ENCODE measurements around the gene PDE9A.

The PDE9A gene

GRCh38 chr21:42745511-42746239 is 92.3 kb downstream of the PDE9A start:
- DNase-seq = no peak

DNA sequence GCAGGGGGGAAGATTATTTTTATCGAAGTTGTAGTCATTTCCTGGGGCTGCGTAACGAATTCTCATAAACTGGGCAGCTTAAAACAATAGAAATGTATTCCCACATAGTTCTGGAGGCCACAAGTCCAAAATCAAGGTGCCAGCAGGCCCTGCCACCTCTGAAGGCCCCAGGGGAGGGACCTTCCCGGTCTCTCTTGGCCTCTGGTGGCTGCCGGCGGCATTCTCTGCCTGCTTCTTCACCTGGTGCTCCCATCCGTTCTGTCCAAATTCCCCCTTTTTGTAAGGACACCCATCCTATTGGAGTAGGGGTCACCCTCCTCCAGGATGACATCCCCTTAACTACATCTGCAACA is 92.8 kb downstream of the PDE9A start:
- DNase-seq = no peak

- no peak for DNase-seq
Observed at GRCh38 chr21:42746593-42747275, 93.3 kb downstream of the PDE9A start.

- DNase-seq = no peak
Observed at GRCh38 chr21:42747276-42747701, 93.9 kb downstream of the PDE9A start.

DNA sequence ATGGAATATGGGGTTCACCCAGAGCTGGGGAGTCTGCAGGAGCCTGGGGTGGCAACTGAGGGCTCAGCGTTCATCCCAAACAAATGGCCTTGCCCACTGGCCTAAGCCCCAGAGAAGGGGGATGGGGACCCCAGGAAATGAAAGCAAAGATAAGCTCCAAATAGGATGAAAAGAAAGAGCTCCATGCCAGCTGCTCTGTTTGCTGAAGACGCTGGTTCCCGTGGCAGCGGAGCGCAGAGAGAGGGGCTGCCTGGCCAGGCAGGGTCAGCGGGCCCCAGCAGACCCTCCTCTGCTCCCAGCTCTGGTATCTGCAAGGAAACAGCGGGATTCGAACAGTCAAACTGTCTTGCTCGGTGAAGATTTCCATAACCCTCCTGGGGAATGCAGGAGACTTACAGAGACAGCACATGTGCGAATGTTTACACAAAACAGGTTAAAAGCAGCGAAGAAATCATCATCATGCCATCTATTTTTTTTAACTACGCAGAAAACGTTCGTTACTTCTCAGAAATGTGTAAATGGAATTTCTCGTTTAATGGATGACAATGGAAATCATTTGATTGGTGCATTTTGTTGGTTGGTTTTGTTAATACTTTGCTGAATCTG is 94.4 kb downstream of the PDE9A start:
- DNase-seq = no peak

GRCh38 chr21:42748620-42749176 is 95.3 kb downstream of the PDE9A start:
- no peak for DNase-seq

DNA sequence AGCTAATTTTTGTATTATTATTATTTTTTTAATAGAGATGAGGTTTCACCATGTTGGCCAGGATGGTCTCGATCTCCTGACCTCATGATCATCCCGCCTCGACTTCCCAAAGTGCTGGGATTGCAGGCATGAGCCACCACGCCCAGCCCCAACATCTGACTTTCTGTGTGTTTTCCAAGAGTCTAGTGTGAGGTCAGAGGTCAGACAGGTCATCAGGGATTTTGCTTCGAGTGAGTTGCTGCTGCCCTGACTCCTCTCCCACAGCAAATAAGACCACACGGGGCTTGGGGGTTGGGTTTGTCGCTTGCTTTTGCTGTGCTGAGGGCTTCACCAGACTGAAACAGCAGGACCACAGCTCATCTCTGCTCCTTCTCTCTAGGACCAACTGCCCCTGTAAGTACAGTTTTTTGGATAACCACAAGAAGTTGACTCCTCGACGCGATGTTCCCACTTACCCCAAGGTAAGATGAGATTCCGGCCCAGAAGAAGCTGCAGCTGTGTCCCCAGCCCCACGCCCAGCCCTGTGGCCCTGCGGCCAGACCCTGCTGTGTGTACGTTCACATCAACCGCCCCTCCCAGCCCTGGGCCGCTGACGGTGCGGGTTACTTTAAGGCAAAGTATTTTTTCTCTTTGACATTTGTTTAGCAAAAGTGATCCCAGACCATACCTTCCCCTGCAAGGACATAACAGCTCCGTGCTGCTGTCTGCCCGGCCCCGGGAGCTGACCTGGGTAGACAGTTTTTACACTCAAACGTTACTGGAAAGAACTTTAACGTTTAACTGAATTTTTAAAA is 97.5 kb downstream of the PDE9A start:
- no peak for DNase-seq

DNA sequence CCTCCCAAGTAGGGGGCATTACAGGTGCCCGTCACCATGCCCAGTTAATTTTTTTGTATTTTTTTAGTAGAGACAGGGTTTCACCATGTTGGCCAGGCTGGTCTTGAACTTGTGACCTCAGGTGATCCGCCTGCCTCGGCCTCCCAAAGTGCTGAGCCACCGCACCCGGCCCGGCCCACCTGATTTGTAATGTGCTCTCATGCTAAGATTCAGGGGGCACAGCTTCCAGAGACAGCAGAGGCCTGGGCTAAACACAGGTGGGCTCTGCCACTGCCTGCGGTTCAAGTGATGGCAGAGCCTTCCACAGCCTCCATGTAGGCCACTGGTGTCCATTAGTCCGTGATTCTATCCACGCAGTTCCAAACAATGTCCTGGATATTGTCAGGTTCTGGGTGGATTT is 98.4 kb downstream of the PDE9A start:
- no peak for DNase-seq

- DNase-seq = no peak
Observed at GRCh38 chr21:42753804-42754203, 100.4 kb downstream of the PDE9A start.

GRCh38 chr21:42754270-42754933 is 101.0 kb downstream of the PDE9A start:
- DNase-seq = no peak

GRCh38 chr21:42755031-42755665 is 101.7 kb downstream of the PDE9A start:
- no peak for DNase-seq

DNA sequence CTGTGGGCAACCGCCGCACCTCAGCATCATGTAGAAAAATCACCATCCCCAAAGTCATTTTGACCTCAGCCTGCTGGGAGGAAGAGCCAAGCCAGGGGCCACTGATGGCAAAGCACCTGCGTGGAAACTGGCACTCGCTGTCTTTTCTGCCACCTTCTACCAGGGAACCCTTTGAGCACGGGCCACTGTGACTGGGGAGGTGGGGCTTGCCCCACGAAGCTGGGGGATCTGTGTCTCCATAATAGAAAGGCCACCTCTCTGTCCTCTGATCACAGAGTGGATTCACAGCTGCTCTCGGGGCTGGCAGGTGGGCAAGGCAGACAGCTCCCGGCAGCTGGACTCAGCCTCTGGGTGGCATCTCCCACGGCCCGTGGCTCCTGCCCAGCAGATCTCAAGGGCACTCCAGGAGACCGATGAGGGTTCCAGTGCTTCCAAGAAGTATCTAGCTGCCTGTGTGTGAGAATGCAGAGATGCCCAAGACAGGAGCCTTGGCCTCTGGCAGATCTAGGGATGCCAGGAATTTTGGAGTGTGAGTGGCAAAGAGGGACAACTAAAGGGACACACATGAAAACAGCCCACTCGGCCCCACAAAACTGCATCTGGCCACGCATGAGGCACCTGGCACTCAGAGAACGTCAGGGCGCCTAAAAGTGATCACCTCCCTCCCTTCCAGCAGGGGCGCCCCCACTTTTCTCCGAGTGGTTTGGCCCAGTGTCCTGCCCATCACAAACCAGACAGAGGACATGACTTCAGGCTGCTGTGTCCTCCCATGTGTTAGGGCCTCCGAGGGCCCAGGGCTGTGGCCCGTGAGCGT is 102.6 kb downstream of the PDE9A start:
- no peak for DNase-seq

GRCh38 chr21:42756580-42757250 is 103.3 kb downstream of the PDE9A start:
- no peak for DNase-seq

DNA sequence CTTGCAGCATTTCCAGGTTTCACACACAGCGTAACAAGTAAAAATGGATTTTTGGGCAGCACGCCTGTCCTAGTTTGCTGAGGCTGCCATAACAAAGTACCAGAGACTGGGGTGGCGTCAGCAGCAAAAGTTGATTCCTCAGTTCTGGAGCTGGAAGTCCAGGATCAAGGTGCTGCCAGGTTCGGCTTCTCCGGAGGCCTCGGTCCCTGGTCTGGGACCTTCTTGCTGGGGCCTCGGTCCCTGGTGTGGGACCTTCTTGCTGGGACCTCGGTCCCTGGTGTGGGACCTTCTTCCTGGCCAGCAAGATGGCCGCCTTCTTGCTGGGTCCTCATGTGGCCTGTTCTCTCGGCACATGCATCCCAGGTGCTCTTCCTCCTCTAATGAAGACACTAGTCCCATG is 104.0 kb downstream of the PDE9A start:
- DNase-seq = no peak

DNA sequence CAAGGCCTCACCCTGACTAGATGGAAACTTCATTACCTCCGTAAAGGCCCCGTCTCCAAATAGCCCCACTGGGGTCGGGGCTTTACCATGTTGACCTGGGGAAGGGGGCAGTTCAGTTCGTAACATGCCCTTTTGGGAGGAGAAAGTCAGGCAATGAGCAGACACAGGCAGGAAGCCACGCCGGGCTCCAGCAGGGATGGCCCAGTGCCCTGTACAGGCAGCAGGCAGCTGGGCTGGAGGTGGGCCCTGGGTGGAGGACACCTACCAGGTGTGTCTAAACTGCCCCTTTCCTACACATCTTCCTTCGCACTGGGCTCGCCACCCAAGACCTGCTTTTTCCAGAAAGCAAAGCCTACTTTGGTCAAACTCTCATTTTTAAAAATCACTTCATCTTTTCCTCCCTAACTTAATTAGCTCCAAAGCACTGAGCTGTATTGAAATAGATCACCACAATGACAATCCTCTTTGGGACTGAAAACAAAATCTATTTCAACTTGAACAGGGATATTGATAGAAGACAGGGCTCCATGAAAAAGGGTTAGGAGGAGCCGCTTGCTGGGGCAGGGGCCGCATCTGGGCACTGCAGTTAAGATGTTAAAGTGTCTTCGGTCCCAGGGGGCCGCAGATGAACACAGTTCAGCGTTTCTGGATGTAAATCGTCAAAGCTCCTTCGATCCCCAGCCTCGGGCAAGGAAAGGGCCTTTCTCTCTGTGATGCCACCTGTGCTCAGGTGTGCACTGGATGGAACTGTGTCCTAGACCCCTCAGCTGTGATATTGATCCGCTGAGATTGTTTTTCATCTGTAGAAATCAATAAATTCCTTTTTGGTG is 104.6 kb downstream of the PDE9A start:
- DNase-seq = no peak

- DNase-seq = no peak
Observed at GRCh38 chr21:42758721-42759593, 105.5 kb downstream of the PDE9A start.

GRCh38 chr21:42759594-42759927 is 106.1 kb downstream of the PDE9A start:
- no peak for DNase-seq

DNA sequence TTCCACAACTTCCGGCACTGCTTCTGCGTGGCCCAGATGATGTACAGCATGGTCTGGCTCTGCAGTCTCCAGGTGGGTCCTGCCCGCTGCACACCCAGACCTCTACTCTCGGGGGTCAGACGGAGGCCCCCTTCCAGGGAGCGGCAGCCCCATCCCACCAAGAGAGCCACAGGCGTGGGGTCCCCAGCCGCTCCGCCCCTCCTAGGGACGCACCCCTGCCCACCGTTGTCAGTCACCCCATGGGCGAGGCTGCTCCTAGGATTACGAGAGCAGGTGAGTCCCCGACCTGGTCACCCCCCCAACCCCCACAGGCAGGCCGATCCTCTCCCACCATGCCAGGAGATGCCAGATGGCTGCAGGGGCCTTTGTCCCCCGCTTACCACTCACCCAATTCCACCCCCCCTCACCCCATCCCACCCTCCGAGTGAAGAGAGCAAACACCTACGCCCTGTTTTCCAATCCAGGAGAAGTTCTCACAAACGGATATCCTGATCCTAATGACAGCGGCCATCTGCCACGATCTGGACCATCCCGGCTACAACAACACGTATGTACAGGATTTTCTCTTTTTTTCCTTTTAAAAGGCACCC is 107.0 kb downstream of the PDE9A start:
- DNase-seq = no peak
